Measurements from ENCODE around the gene SKOR1. TPM values are rescaled to one million over a fixed set of nuclear protein-coding genes. Genes with fewer than 3 reads are reported as not detected.

SKOR1 gene
- total RNA-seq, 3 donors from 2014 or later (not counting 1 experiment from before 2014, with no cell fraction given), result 2.0 to 2.9 (median 2.1) TPM

- TF ChIP-seq CTCF (IDR thresholded peaks at IDR 0.05), result no peak
- Mint-ChIP-seq H3K9me3 (no peaks in the 10 kb centered on the region), H3K4me1 (peaks cover 0 to 5% of the 10 kb centered on the region in 2 donors), H3K27ac (no peak overlapping the region), H3K36me3 (no peaks in the 10 kb centered on the region), H3K4me3 (no peak overlapping the region), H3K27me3 (ENCODE audit: low read depth in 2 of 2) (no peaks in the 10 kb centered on the region)
- no peak overlapping the region for H3K4me3 ChIP-seq (ENCODE audit: low read length)
- H3K9me3 ChIP-seq (ENCODE audit: control insufficient read depth, insufficient read depth, low read length), result no peaks in the 10 kb centered on the region
- no peak overlapping the region for H3K27ac ChIP-seq (ENCODE audit: low read length)
- DNase-seq, result no peak
- intact Hi-C loops (cut with micrococcal nuclease), result no loop called here
- no peak for ATAC-seq
- no peaks in the 10 kb centered on the region for H3K36me3 ChIP-seq (ENCODE audit: control insufficient read depth, insufficient read depth, low read length)
- no peaks in the 10 kb centered on the region for H3K4me1 ChIP-seq (ENCODE audit: control insufficient read depth, insufficient read depth, low read length)
- H3K27me3 ChIP-seq (ENCODE audit: control insufficient read depth, insufficient read depth, low read length), result no peaks in the 10 kb centered on the region
- WGBS (ENCODE audit: insufficient coverage), result 85% methylated on average over 3 of the region's 3 CpGs
Measured at GRCh38 chr15:67803299-67803698, 22.0 kb upstream of the SKOR1 start.

GRCh38 chr15:67803996-67804843 lies 21.1 kb upstream of the SKOR1 start:
- WGBS (ENCODE audit: insufficient coverage), result 92% methylated on average over 27 of the region's 27 CpGs
- intact Hi-C loops (cut with micrococcal nuclease), result no loop called here
- Histone ChIP-seq H3K4me3 (ENCODE audit: low read length) (no peak overlapping the region), H3K9me3 (ENCODE audit: control insufficient read depth, insufficient read depth, low read length) (no peaks in the 10 kb centered on the region), H3K27ac (ENCODE audit: low read length) (no peak overlapping the region), H3K4me1 (ENCODE audit: control insufficient read depth, insufficient read depth, low read length) (no peaks in the 10 kb centered on the region), H3K27me3 (ENCODE audit: control insufficient read depth, insufficient read depth, low read length) (no peaks in the 10 kb centered on the region), H3K36me3 (ENCODE audit: control insufficient read depth, insufficient read depth, low read length) (no peaks in the 10 kb centered on the region)
- no peaks in the 10 kb centered on the region for H3K36me3 Mint-ChIP-seq
- H3K4me3 Mint-ChIP-seq, result no peak overlapping the region
- no peak for TF ChIP-seq CTCF (IDR thresholded peaks at IDR 0.05)
- no peak overlapping the region for H3K27ac Mint-ChIP-seq
- H3K27me3 Mint-ChIP-seq (ENCODE audit: low read depth in 2 of 2), result no peaks in the 10 kb centered on the region
- peaks cover 0 to 5% of the 10 kb centered on the region in 2 donors for H3K4me1 Mint-ChIP-seq
- H3K9me3 Mint-ChIP-seq, result no peaks in the 10 kb centered on the region
- DNase-seq, result no peak
- no peak for ATAC-seq

GRCh38 chr15:67805008-67805665 lies 20.2 kb upstream of the SKOR1 start:
- ATAC-seq (no peak), DNase-seq (no peak)
- H3K27ac ChIP-seq (ENCODE audit: low read length), result no peak overlapping the region
- 91% methylated on average over 17 of the region's 17 CpGs for WGBS (ENCODE audit: insufficient coverage)
- intact Hi-C loops (cut with micrococcal nuclease), result no loop called here
- Mint-ChIP-seq H3K27me3 (ENCODE audit: low read depth in 2 of 2) (no peaks in the 10 kb centered on the region), H3K4me1 (peaks cover 0 to 5% of the 10 kb centered on the region in 2 donors), H3K9me3 (no peaks in the 10 kb centered on the region), H3K27ac (no peak overlapping the region), H3K4me3 (no peak overlapping the region), H3K36me3 (no peaks in the 10 kb centered on the region)
- H3K9me3 ChIP-seq (ENCODE audit: control insufficient read depth, insufficient read depth, low read length), result no peaks in the 10 kb centered on the region
- H3K4me3 ChIP-seq (ENCODE audit: low read length), result no peak overlapping the region
- no peaks in the 10 kb centered on the region for H3K27me3 ChIP-seq (ENCODE audit: control insufficient read depth, insufficient read depth, low read length)
- no peaks in the 10 kb centered on the region for H3K36me3 ChIP-seq (ENCODE audit: control insufficient read depth, insufficient read depth, low read length)
- H3K4me1 ChIP-seq (ENCODE audit: control insufficient read depth, insufficient read depth, low read length), result no peaks in the 10 kb centered on the region
- no peak for TF ChIP-seq CTCF (IDR thresholded peaks at IDR 0.05)
